Measurements from ENCODE around the gene LILRB3.
"Not testable (repeated sequence)": the region's sequence is repeated elsewhere in the genome, so short reads cannot be mapped to it uniquely, and the experiment has no call there.

Gene LILRB3

DNA sequence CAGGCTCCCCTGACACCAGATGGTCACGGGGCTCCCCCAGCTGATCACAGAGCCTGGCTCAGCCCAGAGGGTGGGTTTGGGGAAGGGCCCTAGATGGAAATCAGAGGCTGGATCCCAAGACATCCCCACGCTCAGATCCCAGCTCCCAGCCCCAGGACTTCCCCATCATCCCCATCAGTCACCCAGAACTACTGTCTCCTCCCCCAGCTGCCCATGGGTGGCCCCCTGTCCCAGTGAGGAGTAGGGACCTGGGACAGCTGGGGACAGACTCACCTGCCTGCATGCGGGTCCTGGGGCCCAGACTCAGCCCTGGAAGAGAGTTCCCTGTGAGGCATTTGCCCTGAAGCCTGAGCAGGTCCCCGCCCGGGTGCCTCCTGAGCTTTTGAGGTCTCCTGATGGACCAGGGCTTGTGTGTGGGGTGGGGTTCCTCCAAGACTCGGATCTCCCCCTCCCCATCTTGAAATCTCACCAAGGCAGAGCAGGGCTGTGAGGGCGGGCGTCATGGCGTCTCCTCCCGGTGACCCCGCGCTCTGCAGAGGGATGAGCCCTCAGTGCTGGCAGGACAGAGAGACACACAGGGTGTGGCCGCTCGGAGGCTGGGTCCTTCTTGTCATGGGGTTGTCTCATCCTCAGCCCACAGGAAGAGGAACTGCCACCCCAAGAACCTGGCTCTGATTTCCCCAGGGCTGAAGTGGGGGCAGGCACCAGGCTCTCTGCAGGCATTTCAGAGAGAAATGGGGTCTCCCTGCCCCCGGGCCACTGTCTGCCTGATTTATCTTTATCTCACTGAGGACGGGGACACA is at the start of gene LILRB3:
Gene LILRB3 (minus strand): TSS at position 534 of the 803 bp plus-strand sequence. CDS start 31 bp downstream, at position 503.
- H3K4me1 ChIP-seq (ENCODE audit: low read depth, poor library complexity, severe bottlenecking); H3K79me2 ChIP-seq (ENCODE audit: insufficient read depth, low read depth); H2AFZ ChIP-seq (ENCODE audit: low read depth); H3K36me3 ChIP-seq (ENCODE audit: insufficient read depth); H3K4me3 ChIP-seq (IDR thresholded peaks at IDR 0.05; ENCODE audit: insufficient read depth, low read depth, low read length); H3K9ac ChIP-seq; H3K27ac ChIP-seq; H4K20me1 ChIP-seq (ENCODE audit: insufficient read depth); H3K4me2 ChIP-seq: not testable (repeated sequence)
- peaks cover 32% of the 10 kb centered on the region; the same call in 1 of the 2 replicates for H3K27me3 ChIP-seq (ENCODE audit: insufficient read depth, low read depth)

DNA sequence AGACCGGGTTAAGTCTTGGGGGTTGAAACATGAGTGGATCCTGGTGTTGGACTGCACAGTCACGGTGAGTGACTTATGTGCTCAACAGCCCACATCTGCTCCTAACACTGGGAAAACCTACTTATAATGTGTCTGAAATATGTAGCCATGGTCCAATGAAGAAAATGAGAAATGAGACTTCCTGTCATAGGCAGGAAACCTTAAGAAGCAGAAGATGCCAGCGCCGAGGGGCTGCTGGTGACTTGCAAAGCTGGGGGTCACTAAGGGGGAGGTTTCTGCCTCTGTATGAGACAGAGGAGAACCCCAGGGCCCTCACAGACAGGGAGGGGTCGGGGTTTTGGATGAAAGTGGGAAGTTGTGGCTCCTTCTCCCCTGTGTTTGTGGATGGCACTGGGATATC is 49.4 kb upstream of the LILRB3 start:
- not testable (repeated sequence) for H3K9ac ChIP-seq; H3K4me1 ChIP-seq (ENCODE audit: low read depth, poor library complexity, severe bottlenecking); H4K20me1 ChIP-seq (ENCODE audit: insufficient read depth); H3K4me3 ChIP-seq (IDR thresholded peaks at IDR 0.05; ENCODE audit: insufficient read depth, low read depth, low read length); H3K79me2 ChIP-seq (ENCODE audit: insufficient read depth, low read depth); H3K27ac ChIP-seq; H2AFZ ChIP-seq (ENCODE audit: low read depth); H3K4me2 ChIP-seq; H3K36me3 ChIP-seq (ENCODE audit: insufficient read depth)
- peaks cover 30% of the 10 kb centered on the region for H3K27me3 ChIP-seq (ENCODE audit: insufficient read depth, low read depth)

DNA sequence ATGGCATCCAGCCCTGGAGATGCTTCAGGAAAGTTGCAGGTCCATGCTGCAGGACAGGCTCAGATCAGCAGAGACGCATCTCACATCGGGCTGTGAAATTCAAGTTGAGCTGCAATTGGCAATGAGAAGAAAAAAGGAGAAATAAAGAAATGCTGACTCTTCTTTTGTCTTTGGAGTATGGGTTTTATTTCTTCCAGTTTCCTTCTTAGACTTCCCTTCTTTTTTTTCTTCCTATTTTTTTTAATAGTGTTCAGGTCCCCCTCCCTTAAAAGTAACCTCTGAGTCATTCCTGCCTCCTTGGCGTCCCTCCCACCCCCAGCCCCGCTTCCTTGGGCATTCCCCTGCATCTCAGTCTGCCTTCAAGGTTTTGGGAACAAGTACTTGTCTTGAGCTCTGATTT is 48.8 kb upstream of the LILRB3 start:
- not testable (repeated sequence) for H2AFZ ChIP-seq (ENCODE audit: low read depth); H3K9ac ChIP-seq; H3K4me3 ChIP-seq (IDR thresholded peaks at IDR 0.05; ENCODE audit: insufficient read depth, low read depth, low read length); H4K20me1 ChIP-seq (ENCODE audit: insufficient read depth); H3K36me3 ChIP-seq (ENCODE audit: insufficient read depth); H3K79me2 ChIP-seq (ENCODE audit: insufficient read depth, low read depth); H3K4me2 ChIP-seq; H3K4me1 ChIP-seq (ENCODE audit: low read depth, poor library complexity, severe bottlenecking); H3K27ac ChIP-seq
- peaks cover 30% of the 10 kb centered on the region for H3K27me3 ChIP-seq (ENCODE audit: insufficient read depth, low read depth)

DNA sequence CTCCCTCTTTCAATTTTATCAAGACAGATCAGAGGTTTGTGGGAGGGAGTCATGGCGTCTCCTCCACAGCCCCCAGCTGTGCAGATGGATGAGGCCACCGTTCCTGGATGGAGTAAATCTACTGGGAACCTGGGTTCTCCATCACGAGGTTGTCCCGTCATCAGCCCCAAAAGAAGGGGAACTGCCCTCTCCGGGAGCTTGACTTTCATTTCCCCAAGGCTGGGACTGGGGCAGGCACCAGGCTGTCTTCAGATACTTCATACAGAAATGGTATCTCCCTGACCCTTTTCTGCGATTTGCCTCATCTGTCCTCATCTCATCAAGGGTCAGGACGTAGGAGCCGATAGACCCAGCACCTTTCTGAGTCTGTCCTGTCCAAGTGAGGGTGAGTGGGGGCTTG is 48.3 kb upstream of the LILRB3 start:
- Histone ChIP-seq H3K27me3 (ENCODE audit: insufficient read depth, low read depth) (peaks cover 30% of the 10 kb centered on the region), H3K79me2 (ENCODE audit: insufficient read depth, low read depth) (no peaks in the 10 kb centered on the region), H4K20me1 (ENCODE audit: insufficient read depth) (no peaks in the 10 kb centered on the region), H3K4me2 (no peak overlapping the region), H3K36me3 (ENCODE audit: insufficient read depth) (no peaks in the 10 kb centered on the region), H2AFZ (ENCODE audit: low read depth) (no peak overlapping the region), H3K27ac (no peak overlapping the region), H3K4me3 (IDR thresholded peaks at IDR 0.05; ENCODE audit: insufficient read depth, low read depth, low read length) (no peak overlapping the region), H3K9ac (no peak overlapping the region), H3K4me1 (ENCODE audit: low read depth, poor library complexity, severe bottlenecking) (no peaks in the 10 kb centered on the region)
- TF ChIP-seq, protein P1, sequence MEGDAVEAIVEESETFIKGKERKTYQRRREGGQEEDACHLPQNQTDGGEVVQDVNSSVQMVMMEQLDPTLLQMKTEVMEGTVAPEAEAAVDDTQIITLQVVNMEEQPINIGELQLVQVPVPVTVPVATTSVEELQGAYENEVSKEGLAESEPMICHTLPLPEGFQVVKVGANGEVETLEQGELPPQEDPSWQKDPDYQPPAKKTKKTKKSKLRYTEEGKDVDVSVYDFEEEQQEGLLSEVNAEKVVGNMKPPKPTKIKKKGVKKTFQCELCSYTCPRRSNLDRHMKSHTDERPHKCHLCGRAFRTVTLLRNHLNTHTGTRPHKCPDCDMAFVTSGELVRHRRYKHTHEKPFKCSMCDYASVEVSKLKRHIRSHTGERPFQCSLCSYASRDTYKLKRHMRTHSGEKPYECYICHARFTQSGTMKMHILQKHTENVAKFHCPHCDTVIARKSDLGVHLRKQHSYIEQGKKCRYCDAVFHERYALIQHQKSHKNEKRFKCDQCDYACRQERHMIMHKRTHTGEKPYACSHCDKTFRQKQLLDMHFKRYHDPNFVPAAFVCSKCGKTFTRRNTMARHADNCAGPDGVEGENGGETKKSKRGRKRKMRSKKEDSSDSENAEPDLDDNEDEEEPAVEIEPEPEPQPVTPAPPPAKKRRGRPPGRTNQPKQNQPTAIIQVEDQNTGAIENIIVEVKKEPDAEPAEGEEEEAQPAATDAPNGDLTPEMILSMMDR (conservative IDR thresholded peaks at IDR 0.05; ENCODE audit: low read depth, low read length) = no peak

DNA sequence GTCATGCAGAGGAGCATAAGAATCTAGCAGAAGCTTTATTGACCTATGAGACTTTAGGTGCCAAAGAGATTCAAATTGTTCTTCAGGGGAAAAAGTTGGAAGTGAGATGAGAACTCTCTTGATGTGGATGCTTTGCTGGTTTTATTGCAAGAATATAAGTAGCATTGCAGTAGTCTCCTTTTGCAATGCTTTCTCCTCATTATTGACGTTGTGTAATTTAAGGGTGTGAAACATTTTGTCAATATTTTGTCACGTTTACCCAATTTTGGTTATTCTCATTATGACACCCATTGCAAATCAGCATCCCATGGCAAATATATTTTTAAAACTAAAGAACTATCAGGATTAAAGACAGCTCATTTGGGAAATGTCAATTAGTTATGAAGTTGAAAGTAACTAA is 46.1 kb upstream of the LILRB3 start:
- TF ChIP-seq, protein P1 (conservative IDR thresholded peaks at IDR 0.05; ENCODE audit: low read depth, low read length) = no peak
- Histone ChIP-seq H3K36me3 (ENCODE audit: insufficient read depth) (no peaks in the 10 kb centered on the region), H3K4me2 (no peak overlapping the region), H3K79me2 (ENCODE audit: insufficient read depth, low read depth) (no peaks in the 10 kb centered on the region), H3K9ac (no peak overlapping the region), H4K20me1 (ENCODE audit: insufficient read depth) (no peaks in the 10 kb centered on the region), H3K27ac (no peak overlapping the region), H3K4me1 (ENCODE audit: low read depth, poor library complexity, severe bottlenecking) (no peaks in the 10 kb centered on the region), H3K27me3 (ENCODE audit: insufficient read depth, low read depth) (peaks cover 30% of the 10 kb centered on the region), H3K4me3 (IDR thresholded peaks at IDR 0.05; ENCODE audit: insufficient read depth, low read depth, low read length) (no peak overlapping the region), H2AFZ (ENCODE audit: low read depth) (no peak overlapping the region)

DNA sequence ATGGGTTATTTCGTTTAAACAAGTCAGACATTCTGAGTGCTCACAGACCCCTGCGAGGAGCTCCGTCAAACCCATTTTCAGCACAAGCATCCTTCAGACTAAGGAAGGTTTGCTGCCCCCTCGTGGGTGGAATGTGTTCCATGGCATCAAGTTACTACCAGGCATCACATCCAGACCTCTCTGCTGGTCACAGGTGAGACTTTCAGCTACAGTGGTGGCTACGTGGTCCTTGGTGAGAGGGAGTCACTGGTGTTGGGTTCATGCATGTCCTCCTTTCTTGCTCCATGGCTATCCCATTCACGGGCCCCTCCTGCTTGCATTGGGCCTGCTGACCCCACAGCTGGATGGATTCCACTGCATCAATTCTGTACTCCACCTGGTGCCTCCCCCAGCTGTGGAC is 43.3 kb upstream of the LILRB3 start:
- Histone ChIP-seq H3K36me3 (ENCODE audit: insufficient read depth) (no peaks in the 10 kb centered on the region), H3K4me1 (ENCODE audit: low read depth, poor library complexity, severe bottlenecking) (no peaks in the 10 kb centered on the region), H3K27ac (no peak overlapping the region), H4K20me1 (ENCODE audit: insufficient read depth) (no peaks in the 10 kb centered on the region), H3K27me3 (ENCODE audit: insufficient read depth, low read depth) (peaks cover 14% of the 10 kb centered on the region), H2AFZ (ENCODE audit: low read depth) (no peak overlapping the region), H3K4me3 (IDR thresholded peaks at IDR 0.05; ENCODE audit: insufficient read depth, low read depth, low read length) (no peak overlapping the region), H3K79me2 (ENCODE audit: insufficient read depth, low read depth) (no peaks in the 10 kb centered on the region), H3K9ac (no peak overlapping the region), H3K4me2 (no peak overlapping the region)
- TF ChIP-seq, protein P1 (conservative IDR thresholded peaks at IDR 0.05; ENCODE audit: low read depth, low read length) = peak; percentile 79

Data from KMS-11 (cell line).